ENCODE measurements around the gene PSTPIP2.
"Not testable (repeated sequence)": the region's sequence is repeated elsewhere in the genome, so short reads cannot be mapped to it uniquely, and the experiment has no call there.

Gene PSTPIP2

GRCh38 chr18:46070815-46071652 is 1.0 kb downstream of the PSTPIP2 start:
- DNase-seq, result peak in 2 of 51 donors; percentile 11 to 24

GRCh38 chr18:46070232-46070631 is 1.8 kb downstream of the PSTPIP2 start:
- DNase-seq, result no peak

- DNase-seq, result no peak
These were observed 2.5 kb downstream of the PSTPIP2 start for GRCh38 chr18:46069524-46069923.

- no peak for DNase-seq
These were observed 3.3 kb downstream of the PSTPIP2 start for GRCh38 chr18:46068763-46069162.

- no peak for DNase-seq
These were observed 4.5 kb downstream of the PSTPIP2 start for GRCh38 chr18:46067438-46068007.

- no peak for DNase-seq
These were observed 9.3 kb downstream of the PSTPIP2 start for GRCh38 chr18:46062781-46063180.

- no peak for DNase-seq
These were observed 10.3 kb downstream of the PSTPIP2 start for GRCh38 chr18:46061796-46062195.

GRCh38 chr18:46061387-46061786 is 10.7 kb downstream of the PSTPIP2 start:
- no peak for DNase-seq

GRCh38 chr18:46060359-46060841 is 11.7 kb downstream of the PSTPIP2 start:
- DNase-seq, result no peak

GRCh38 chr18:46055838-46056230 is 16.2 kb downstream of the PSTPIP2 start:
- no peak for DNase-seq

GRCh38 chr18:46054956-46055837 is 16.9 kb downstream of the PSTPIP2 start:
- no peak for DNase-seq

GRCh38 chr18:46053368-46054095 is 18.5 kb downstream of the PSTPIP2 start:
- DNase-seq, result no peak

- DNase-seq, result no peak
These were observed 20.2 kb downstream of the PSTPIP2 start for GRCh38 chr18:46051731-46052461.

- DNase-seq, result no peak
These were observed 21.8 kb downstream of the PSTPIP2 start for GRCh38 chr18:46050268-46050667.

- DNase-seq, result no peak
These were observed 23.4 kb downstream of the PSTPIP2 start for GRCh38 chr18:46048641-46049040.

- not testable (repeated sequence) for DNase-seq
These were observed 24.7 kb downstream of the PSTPIP2 start for GRCh38 chr18:46047369-46047768.

- no peak for DNase-seq
These were observed 25.4 kb downstream of the PSTPIP2 start for GRCh38 chr18:46046688-46047087.

GRCh38 chr18:46046126-46046525 is 25.9 kb downstream of the PSTPIP2 start:
- no peak for DNase-seq

GRCh38 chr18:46042571-46043123 is 29.4 kb downstream of the PSTPIP2 start:
- DNase-seq, result no peak

GRCh38 chr18:46040747-46041104 is 31.3 kb downstream of the PSTPIP2 start:
- DNase-seq, result no peak

Measured in hypothalamus (tissue), 51 donors.